NCI-H2196 treated with DMSO at 0.1 percent for 48 hours (cell line): ENCODE data around the gene GLDC.
"Not testable (repeated sequence)": the region's sequence is repeated elsewhere in the genome, so short reads cannot be mapped to it uniquely, and the experiment has no call there.

Experiments used
- DNase-seq: peaks from one replicate; lab custom pipeline; 2025; ENCODE audit not compliant: unreplicated experiment; lab: John Stamatoyannopoulos, UW

GLDC gene

DNA sequence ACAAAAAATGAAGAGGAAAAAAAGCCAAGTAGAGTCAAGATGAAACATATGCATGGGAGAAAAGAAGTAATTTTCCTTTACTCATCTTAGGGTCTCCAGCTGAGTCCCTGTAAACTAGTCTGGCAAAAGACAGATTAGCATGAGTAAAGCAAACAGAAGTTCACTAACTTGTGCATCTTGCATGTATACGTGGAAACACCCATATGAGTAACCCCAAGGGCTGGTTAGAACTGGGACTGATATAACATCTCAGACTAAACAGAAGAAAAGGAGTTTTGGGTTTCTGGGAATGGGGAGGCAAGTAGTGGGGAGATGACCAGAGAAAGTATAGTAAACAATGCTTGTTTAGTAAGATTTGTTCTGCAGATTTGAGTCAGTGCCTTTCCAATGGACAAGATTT lies 20.1 kb upstream of the GLDC start:
- no peak for DNase-seq

DNA sequence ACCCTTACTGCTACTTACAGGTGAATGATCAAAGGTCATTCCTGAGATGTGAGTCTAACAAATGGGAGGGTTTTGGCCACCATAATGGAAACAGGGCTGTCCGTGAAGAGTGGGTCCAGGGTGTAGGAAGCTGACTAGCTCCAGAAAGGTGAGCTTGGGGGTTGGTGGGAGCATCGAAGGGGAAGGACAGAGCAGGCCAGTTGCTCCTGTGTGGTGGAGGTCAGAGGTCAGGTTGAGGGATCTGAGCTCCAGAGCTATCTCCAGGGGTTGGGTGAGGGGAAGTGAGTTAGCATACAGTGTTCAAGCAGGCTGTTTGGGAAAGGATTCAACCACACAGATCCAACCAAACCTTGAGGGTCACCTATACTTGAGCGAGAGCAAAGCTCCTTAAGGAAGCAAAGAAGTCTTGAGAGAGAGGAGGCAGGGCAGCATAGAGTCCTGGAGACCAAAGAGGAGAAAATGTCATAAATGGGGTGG lies 18.7 kb upstream of the GLDC start:
- DNase-seq: no peak

DNA sequence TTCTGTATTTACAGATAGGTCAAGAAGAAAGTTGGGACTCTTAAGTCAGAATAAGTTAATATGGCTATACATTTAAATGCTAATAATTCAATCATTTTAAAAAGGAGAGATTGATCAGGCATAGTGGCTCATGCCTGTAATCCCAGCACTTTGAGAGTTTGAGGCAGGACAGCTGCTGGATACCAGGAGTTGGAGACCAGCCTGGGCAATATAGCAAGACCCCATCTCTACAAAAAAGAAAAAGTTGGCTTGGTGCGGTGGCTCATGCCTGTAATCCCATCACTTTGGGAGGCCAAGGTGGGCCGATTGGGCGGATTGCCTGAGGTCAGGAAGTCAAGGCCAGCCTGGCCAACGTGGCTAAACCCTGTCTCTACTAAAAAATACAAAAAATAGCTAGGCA lies 15.0 kb upstream of the GLDC start:
- no peak for DNase-seq

DNA sequence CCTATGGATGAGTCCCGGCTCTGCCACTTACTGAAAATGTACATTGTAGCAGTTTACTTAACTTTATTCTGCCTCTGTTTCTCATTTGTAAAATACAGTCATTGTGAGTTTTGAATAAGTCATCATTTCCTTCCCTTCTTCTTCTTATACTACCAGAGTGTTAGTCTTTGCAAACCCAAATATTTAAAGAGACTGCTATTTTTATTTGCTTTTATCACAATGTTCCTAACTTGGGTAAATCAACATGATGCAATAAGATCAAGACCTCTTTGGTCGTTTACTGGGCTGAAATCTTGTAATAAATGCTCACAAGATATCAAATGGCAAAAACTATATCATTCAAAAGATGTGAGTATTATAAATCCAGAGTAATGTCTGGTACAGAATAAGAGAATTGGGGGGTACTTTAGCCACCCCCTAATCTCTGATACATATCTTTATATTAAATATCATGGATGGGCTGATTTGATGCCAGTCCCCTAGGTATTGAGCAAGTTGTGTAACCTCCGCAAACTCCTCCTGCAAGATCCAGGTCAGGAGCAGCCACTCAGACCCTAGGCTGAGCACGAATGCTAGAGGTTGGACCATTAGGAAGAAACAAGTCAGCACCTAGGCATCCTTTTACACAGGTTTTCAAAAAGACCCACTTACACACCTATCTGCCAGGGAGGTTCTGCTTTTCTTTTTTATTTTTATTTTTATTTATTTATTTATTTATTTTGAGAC lies 13.3 kb upstream of the GLDC start:
- no peak for DNase-seq

DNA sequence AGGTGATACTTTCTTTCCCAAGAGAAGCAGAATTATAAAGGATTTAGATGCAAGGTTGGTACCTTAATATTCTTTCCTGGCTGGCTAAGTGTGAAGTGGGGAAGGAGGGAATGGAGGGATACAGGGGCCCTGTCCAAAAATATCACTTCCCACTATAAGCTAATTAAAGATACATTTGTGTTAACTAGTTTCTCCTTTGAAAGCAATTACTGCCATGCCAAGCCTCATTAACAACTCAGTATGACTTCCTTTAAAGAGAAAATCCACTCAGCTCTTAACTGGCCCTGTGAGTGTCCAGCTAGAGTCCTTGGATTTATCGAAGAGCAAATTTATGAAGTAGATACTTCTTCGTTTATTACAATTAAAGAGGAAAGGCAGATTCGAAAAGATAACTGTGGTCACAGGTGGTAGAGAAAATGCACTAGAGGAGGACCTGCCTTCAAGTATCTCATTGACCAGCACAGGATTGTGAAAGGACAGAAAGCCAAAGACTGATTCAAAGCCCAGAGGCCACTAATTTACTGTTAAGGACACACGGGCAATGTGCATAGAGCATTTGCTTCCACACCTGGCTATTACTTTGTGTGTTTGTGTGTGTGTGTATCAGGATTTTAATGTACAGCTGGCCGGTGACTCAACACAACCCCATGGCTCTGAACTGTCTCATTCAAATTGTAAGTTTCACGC lies 11.2 kb upstream of the GLDC start:
- no peak for DNase-seq

DNA sequence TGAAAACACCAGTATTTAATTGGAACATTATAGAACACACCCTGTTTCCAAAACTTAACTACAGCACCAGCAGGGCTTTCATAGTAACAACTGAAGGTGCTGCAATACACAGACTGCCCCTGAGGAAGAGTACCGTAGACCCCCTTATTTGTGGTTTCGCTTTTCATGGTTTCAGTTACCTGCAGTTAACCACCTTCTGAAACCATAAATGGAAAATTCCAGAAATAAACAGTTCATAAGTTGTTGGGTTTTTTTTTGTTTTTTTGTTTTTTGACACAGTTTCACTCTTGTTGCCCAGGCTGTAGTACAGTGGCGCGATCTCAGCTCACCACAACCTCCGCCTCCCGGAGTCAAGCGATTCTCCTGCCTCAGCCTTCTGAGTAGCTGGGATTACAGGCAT lies 9.5 kb upstream of the GLDC start:
- no peak for DNase-seq

DNA sequence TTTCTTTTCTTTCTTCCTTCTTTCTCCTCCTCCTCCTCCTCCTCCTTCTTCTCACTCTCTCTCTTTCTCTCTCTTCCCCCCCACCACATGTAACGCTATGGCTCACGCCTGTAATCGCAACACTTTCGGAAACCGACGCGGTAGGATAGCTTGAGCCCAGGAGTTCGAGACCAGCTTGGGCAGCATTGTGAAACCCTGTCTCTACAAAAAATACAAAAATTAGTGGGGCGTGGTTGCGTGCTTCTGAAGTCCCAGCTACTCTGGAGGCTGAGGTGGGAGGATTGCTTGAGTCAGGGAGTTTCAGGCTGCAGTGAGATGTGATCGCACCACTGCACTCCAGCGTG lies 736 bp upstream of the GLDC start:
- no peak for DNase-seq

DNA sequence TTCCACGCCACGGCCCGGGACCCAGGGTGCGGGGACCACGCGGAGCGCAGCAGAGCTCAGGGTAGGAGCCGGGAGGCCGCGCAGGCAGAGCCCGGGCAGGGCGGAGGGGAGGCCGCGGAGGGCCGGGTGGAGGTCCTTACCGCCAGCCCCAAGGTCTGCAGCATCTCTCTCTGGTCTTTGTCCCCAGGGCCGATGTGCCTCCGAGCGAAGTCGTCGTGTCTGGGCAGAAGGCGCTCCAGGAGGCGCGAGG lies 499 bp downstream of the GLDC start:
- DNase-seq: not testable (repeated sequence)

DNA sequence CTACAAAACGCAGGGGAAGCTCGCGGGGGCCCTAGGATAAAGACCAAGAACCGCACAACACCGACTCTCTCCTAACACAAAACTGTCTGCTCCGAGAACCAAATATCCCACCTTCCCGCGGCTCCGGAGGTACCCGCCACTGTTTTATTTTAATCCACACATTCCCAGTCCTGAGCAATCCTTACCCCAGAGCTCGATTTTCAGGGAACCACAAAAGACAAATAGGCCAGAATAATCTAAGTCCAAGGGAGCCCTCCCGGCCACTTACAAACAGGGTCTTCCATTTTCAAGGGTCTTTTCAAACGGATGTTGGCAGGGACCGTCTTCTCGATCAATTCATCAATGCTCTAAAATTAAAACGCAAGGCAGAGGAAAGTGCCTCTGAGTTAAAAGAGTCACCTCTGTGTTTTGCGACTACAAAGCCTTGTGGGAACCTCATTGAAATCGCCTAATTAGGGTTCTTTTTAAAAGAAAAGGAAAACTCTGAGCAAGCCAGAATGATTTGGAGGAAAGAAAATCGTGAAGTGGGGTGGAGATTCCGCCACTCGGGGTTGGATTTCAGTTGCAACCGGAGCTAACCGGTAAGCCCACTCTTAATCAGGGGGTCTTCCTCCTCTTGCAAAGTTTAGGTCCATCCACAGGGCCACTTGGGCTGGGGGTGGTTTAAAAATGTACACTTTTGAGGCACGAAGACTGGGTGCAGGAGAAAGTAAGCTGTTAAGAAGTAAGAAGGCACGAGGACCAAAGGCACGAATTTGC lies 1.0 kb downstream of the GLDC start:
- DNase-seq: no peak

DNA sequence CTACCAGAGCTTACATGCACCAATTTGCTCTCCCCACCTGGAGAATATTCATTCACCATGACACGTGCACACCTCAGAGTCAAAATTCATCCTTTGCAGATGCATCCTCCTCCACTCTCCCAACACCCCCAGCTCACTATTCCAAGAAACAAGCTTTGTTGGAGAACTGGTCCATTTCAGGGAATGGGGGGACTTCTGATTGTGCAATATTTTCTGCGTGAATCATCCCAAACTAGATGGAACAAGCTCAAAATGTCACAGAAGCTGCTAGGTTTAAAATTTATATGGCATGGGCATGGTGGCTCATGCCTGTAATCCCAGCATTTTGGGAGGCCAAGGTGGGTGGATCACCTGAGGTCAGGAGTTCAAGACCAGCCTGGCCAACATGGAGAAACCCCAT lies 3.6 kb downstream of the GLDC start:
- no peak for DNase-seq

DNA sequence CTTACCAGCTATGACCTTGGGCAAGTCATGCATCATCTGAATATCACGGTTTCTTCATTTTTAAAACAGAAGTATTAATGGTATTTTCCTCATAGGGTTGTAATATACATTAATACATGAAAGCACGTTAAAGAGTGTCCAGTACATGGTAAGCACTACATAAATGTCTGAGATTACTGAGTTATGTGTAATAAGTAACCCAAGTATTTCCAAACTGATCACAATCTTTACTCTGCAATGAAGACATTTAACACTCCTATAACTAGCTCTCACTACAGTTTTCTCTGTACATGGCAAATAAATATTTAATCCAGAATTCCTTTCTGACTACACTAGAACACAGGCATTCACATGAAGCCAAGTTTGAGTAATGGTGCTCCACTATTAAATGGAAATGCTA lies 4.0 kb downstream of the GLDC start:
- no peak for DNase-seq

DNA sequence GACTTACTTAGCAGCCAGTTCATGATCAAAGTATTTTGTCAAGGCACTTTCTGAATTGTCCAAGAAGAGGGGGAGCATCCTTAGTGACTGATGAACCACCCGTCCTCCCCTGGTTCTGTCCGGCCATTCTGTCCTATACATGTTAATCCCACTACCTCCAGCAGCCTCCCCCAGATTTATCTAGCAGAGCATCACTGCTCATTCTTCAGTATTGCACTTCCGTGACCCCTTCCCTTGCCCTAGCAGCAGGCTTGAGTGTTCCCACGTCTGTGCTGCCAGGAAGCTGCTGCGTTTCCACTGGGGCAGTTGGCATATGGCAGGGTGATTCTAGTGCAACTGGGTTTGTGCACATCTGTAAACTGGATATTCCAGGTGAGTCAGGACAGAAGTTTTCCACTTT lies 4.5 kb downstream of the GLDC start:
- no peak for DNase-seq

DNA sequence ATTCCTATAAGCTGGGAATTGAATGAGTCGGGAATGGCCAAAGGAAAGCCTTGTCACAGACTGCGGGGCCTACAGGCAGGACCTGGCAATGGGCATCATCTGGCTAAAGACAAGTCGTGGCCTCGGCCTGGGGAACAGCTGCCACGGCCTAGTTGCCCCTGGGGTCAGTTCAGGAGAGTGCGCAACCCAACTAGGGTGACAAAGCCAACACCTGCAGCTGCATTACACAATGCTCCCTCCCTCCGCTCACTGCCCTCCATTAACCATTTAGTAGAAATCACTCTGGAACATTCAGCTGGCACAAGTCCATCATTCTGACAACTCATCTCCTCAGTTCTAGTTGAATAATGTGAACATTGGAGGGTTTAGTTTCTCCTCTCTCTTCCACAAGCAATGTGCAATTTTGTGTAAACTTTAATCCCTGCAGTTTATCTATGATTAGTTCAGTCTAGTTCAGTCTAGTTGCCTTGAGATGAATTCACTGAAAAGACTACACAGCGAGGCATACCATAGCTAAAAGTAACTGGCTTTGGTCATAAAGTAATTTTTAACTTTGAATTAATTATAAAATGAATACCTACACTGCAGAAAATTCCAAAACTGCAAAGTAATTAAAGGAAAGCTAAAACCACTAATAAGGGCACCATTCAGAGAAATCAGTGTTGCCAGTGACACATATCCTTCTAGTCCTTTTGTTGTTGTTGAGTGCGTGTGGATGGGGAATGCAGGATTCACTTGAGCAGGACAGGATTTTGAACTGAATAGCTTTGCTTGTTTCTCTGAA lies 5.1 kb downstream of the GLDC start:
- DNase-seq: no peak

DNA sequence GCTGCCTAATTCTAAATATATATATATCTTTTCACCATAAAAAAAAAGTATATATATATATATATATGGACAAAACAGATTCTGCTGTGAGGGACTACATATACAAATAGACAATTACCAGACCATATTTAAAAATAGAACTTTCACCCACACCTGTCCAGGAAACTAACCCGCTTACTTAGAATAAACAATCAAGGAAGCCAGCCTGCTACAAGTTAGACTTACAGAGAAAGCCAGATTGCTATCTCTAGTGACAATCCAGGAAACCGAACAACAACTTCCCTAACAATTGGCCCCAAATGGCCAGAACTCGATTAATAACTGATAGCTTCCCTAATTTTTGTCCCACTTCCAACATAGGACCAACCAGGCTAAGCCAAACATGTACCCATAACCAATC lies 5.9 kb downstream of the GLDC start:
- DNase-seq: no peak

DNA sequence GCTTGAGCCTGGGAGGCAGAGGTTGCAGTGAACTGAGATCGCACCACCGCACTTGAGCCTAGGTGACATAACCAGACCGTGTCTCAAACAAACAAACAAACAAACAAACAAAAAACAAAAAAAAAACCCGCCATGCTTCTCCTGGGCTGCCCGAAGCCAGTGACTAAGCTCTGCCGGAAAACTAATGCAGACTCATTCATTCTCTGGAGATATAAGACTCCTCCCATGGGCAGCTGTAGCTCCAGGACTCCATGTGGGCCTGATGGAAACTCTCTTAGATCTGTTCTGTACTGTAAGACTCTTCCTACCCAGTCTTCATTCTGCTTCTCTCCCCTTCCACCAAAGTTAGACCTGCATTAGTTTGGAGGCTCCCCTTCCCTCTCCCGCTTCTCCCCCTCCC lies 11.1 kb downstream of the GLDC start:
- no peak for DNase-seq

DNA sequence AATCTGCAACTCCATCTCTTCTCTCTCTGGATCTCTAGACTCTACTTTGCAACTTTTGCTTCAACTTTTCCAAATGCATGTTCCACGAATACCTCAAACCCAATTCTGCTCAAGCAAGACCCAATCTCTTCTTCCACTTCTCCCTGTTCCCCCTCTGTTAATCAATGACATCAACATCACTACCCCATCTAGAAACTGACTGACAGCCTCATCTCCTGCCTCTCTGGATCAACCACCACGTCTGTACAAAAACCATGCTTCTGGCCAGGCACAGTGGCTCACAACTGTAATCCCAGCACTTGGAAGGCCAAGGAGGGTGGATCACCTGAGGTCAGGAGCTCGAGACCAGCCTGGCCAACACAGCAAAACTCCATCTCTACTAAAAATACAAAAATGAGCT lies 12.2 kb downstream of the GLDC start:
- DNase-seq: no peak

DNA sequence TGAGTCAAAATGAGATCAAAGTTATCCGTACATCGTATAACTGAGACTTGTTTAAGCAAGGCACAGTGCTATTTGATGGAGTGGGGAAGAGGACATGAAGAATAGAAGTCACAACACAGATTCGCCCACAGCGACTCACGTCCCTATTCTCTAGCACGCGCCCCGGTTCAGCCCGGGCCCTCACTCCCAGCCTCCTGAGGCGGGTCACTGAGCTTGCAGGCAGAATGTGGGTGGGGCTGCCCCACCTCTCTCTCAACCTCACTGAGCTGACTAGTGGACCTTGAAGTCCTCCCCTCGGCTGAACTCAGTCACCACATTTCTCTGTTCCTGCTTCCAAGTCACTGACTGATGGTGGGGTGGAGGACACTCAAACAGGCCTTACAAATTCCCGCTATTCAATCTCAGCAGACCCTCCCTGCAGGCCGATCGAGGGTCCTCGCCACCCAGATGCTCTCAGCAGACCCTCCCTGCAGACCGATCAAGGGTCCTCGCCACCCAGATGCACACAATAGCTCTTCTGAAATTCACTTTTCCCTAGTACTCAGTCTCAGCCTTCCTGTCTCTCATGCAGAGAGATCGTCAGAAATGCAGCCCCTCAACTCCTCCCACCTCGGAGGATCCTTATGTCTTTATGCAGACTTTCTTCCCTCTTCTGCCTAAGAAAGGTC lies 12.9 kb downstream of the GLDC start:
- no peak for DNase-seq

DNA sequence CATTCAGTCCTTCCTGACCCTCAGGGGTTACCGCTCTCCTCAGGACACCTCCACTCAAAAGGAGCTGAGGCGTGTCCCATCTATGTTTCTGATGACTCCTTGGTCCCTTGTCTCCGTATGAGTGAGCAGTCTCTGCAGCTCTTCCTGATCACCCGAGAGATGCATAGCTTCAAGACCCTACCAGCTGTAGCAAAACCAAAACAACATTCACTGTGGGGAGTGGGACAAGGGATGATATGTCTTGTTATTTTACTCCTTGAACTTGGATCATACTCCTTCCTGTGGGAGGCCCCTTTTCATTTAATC lies 14.4 kb downstream of the GLDC start:
- no peak for DNase-seq

DNA sequence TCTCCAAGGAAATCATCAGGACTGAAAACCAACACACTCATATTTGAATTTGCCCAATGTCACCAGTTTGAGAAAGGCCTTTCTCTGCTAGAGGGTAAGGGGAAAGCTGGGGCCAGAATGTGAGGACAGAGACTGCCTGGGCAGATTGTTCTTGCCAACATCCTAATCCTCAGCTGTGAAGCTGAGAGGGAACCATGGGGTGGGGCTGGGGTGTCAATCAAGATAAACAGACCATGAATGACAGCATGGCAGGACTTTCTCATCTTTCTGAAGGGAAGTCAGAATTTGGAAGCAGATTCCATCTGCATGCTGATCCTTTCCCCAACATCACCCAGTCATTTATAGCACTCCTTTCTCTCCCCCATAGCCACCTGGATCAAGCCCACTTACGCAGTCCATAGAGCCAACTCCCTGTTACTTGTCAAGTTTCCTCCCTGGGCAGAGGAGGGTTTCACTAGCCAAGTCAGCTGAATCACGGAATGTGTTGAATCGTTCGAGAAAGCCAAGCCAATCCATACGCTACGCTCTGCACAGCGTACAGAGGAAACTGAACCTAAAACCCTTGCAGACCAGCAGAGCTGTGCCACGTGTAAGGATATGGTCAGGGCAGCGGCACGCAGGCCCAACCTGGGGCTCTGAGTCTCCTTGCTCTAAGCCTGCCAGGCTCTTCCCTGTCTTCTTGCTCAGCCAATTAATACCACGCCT lies 14.9 kb downstream of the GLDC start:
- DNase-seq: no peak

DNA sequence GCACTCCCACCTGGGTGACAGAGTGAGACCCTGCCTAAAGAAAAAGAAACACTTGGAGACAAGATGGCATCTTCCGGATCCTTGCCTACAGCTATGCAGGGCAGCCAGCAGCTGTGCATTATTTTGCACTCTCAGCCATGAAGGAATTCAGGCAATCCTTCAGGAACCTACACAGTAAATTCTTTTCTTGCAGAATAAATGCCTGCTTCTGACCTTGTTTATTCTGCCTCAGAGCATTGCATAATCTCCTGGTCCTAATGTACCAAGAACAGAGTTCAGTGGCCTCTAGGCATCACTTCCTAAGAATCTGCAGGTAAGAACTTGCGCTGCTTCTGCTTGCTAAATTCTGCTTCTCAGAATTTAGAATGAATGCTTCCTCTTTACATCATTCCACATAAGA lies 16.8 kb downstream of the GLDC start:
- no peak for DNase-seq

DNA sequence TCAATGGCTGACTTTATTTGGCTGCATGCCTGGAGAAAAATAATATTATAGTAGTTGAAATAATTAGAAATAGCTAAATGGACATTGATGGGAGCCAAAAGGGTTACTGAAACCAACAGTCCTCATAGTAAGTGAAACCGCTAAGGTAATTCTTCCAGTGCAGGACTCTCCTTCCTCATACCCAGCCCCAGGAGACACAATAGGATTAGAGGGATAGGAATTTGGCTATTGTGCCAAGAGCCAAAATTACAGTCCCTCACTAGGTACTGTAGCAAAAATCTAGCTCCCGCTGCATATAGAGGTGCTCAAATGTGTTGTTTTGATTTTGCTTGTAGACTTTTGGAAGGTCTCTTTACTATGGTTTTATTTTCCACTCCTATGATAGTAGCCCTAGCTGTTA lies 20.2 kb downstream of the GLDC start:
- no peak for DNase-seq
